Psoas muscle (tissue), 8 donors: ENCODE data around the gene ZEB1. TPM values are rescaled to one million over a fixed set of nuclear protein-coding genes. Genes with fewer than 3 reads are reported as not detected.

Experiments
- ATAC-seq, 4 donors: fragments of 200-7000 bp; cut with Tn5 transposase; one replicate each; pipeline ENCODE4 v1.9.1; 2020; ENCODE audit warnings: moderate library complexity in 3 of 4, mild to moderate bottlenecking in 2 of 4
- DNase-seq, 2 donors: peaks; one replicate each; pipeline ENCODE4 v3.0.0-alpha.2; 2020
- H3K27ac ChIP-seq: fragments of 200-600 bp; one replicate; pipeline ENCODE4 v1.8.0; 2022
- H3K27me3 ChIP-seq, 3 donors: fragments of 200-600 bp in 1 of 3; one replicate each; pipeline versions ENCODE4 v1.6.1 to v1.8.0; 2013 to 2022; ENCODE audit warnings: low read length in 2 of 3, mild to moderate bottlenecking in 2 of 3, moderate library complexity in 1 of 3; ENCODE audit not compliant: insufficient read depth in 3 of 3
- H3K36me3 ChIP-seq, 2 donors: fragments of 200-600 bp in 1 of 2; one replicate each; pipeline versions ENCODE4 v1.6.1 to v1.8.0; 2013 to 2022; ENCODE audit warnings: low read depth in 1 of 2, mild to moderate bottlenecking in 1 of 2, moderate library complexity in 1 of 2; ENCODE audit not compliant: insufficient read depth in 1 of 2
- H3K4me1 ChIP-seq: fragments of 200-600 bp; one replicate; pipeline ENCODE4 v1.8.0; 2022
- H3K4me3 ChIP-seq: fragments of 200-600 bp; one replicate; pipeline ENCODE4 v1.8.0; 2022; ENCODE audit warnings: mild to moderate bottlenecking
- H3K9me3 ChIP-seq: fragments of 200-600 bp; one replicate; pipeline ENCODE4 v1.8.0; 2022
- WGBS, 3 donors: extraction: QIAGEN DNeasy Blood & Tissue Kit; methylation state at CpG; one replicate each; pipeline versions ENCODE4 v1.1.6 to v1.1.7; 2013; 5-methylcytosine and 5-hydroxymethylcytosine counted together
- intact Hi-C, 2 donors: fragments of 100-400 bp; cut with DNase I; formaldehyde crosslinking; loops; one replicate each; pipeline versions ENCODE4 v1.11.0 to v1.14.2; 2022
- polyA plus RNA-seq, 3 donors: library from polyadenylated mRNA; stranded (reverse); fragments of 200-250 nt; gene quantifications; one replicate each; pipeline ENCODE4 v1.2.3, GENCODE V29; 2013
- total RNA-seq, 4 donors: library from RNA; stranded (reverse); fragmentation: NEBNext Ultra II Directional in 2 of 4; extraction: Animal tissue kit (Norgen Biotek cat#: 25700) in 2 of 4; gene quantifications; one replicate each; pipeline versions ENCODE4 v1.2.1 to v1.2.4, GENCODE V29; 2021 to 2023
- TF ChIP-seq, protein P1 (sequence below): fragments of 200-600 bp; IDR thresholded peaks from one replicate; pipeline ENCODE4 v1.8.0; 2022; ENCODE audit warnings: antibody characterized with exemption
- donor health status: healthy with polysubstance abuse.
- donor health status: DM: no; HTN: no; CAD: no; lungs with moderate emphysema.
- donor health status: Bipolar disorder and iron deficiency.
- donor health status: healthy.
- donor health status: DM: yes; HTN: yes; CAD: no.
- donor health status: DM: no; HTN: no; CAD: no.
- donor health status: DM: no; HTN: no; CAD: no.
- donor health status: DM: yes; HTN: yes; CAD: no.

Gene ZEB1
- total and polyA plus RNA-seq, 7 donors, result 18.7 to 99.8 (median 92.0) TPM

DNA sequence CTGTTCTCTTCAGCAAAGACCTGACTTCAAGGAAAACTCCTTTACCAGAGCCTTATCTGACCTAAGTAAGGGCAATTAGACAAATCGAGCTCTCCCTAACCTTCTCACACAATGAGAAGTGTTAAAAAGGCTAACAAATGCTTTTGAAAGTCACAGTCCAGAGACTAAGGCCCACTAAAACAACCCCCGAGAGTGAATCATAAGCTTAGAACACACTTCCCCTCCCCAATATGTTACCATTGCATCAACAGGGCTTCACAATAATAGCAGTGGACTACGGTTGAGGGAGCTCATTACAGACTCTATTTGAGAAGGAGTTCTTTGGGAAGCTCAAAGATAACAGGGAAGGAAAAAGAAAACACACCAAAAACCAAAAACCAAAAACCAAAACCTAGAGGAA is 28.6 kb upstream of the ZEB1 start:
- Histone ChIP-seq H3K36me3 (no peaks in the 10 kb centered on the region), H3K4me3 (no peak overlapping the region), H3K4me1 (no peaks in the 10 kb centered on the region), H3K27me3 (no peaks in the 10 kb centered on the region), H3K27ac (no peak overlapping the region), H3K9me3 (no peaks in the 10 kb centered on the region)
- TF ChIP-seq, protein P1, sequence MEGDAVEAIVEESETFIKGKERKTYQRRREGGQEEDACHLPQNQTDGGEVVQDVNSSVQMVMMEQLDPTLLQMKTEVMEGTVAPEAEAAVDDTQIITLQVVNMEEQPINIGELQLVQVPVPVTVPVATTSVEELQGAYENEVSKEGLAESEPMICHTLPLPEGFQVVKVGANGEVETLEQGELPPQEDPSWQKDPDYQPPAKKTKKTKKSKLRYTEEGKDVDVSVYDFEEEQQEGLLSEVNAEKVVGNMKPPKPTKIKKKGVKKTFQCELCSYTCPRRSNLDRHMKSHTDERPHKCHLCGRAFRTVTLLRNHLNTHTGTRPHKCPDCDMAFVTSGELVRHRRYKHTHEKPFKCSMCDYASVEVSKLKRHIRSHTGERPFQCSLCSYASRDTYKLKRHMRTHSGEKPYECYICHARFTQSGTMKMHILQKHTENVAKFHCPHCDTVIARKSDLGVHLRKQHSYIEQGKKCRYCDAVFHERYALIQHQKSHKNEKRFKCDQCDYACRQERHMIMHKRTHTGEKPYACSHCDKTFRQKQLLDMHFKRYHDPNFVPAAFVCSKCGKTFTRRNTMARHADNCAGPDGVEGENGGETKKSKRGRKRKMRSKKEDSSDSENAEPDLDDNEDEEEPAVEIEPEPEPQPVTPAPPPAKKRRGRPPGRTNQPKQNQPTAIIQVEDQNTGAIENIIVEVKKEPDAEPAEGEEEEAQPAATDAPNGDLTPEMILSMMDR, result no peak
- intact Hi-C loops, result no loop called here
- ATAC-seq (no peak), DNase-seq (no peak)
- WGBS, 3 donors, result 87 to 93% (median 88%) methylated on average over 3 of the region's 3 CpGs

DNA sequence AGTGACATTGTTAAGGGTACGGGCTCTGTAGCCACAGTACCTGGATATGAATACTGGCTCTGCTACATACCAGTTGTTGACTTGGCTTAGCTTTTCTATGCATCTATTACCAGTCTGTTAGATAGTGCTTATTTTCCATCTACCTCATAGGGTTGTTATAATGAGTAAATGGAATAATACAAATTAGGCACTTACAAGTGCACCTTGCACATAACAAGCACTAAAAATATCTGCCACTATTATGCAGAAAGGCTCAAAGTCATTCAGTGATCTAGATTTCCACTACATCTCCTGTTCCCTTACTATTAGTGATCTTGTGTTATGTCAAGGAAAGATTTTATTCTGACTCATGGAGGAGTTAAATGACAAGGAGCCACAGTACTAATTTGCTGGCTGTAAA is 27.9 kb upstream of the ZEB1 start:
- intact Hi-C loops, result no loop called here
- Histone ChIP-seq H3K36me3 (no peaks in the 10 kb centered on the region), H3K9me3 (peaks cover 6% of the 10 kb centered on the region), H3K27me3 (no peaks in the 10 kb centered on the region), H3K4me3 (no peak overlapping the region), H3K4me1 (no peaks in the 10 kb centered on the region), H3K27ac (no peak overlapping the region)
- TF ChIP-seq, protein P1, result no peak
- 93 to 100% (median 99%) methylated on average over 1 of the region's 1 CpG for WGBS, 3 donors
- ATAC-seq, result no peak
- DNase-seq, result no peak

DNA sequence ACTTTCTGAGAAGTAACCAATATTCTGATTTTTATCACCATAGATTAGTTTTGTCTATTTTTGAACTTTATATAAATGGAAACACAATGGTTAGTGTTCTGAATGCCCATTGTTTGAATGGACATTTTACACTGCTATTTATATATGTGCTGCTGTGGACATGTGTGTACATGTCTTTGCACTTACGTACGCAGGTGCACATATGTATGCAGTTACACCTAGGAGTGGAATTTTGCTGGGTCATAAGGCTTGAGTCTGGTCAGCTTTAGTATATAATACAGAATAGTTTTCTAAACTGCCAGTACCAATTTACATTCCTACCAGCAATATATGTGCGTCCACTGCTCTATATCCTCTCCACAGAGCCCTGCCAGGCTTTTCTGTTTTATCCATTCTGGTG is 24.5 kb upstream of the ZEB1 start:
- TF ChIP-seq, protein P1, result no peak
- ATAC-seq (no peak), DNase-seq (no peak)
- 97 to 98% (median 97%) methylated on average over 3 of the region's 3 CpGs for WGBS, 3 donors
- no peaks in the 10 kb centered on the region for H3K36me3 ChIP-seq
- no peak overlapping the region for H3K27ac ChIP-seq
- H3K4me3 ChIP-seq, result no peak overlapping the region
- H3K9me3 ChIP-seq, result peaks cover 6% of the 10 kb centered on the region
- intact Hi-C loops, result no loop called here
- no peaks in the 10 kb centered on the region for H3K27me3 ChIP-seq
- no peaks in the 10 kb centered on the region for H3K4me1 ChIP-seq

- no peaks in the 10 kb centered on the region for H3K4me1 ChIP-seq
- no peaks in the 10 kb centered on the region for H3K36me3 ChIP-seq
- TF ChIP-seq, protein P1, result no peak
- ATAC-seq (no peak), DNase-seq (no peak)
- H3K9me3 ChIP-seq, result peaks cover 6% of the 10 kb centered on the region
- H3K27ac ChIP-seq, result no peak overlapping the region
- H3K27me3 ChIP-seq, result no peaks in the 10 kb centered on the region
- intact Hi-C loops, result no loop called here
- no peak overlapping the region for H3K4me3 ChIP-seq
- 86 to 95% (median 88%) methylated on average over 1 of the region's 1 CpG for WGBS, 3 donors
These were observed 22.3 kb upstream of the ZEB1 start for GRCh38 chr10:31296754-31297153.

DNA sequence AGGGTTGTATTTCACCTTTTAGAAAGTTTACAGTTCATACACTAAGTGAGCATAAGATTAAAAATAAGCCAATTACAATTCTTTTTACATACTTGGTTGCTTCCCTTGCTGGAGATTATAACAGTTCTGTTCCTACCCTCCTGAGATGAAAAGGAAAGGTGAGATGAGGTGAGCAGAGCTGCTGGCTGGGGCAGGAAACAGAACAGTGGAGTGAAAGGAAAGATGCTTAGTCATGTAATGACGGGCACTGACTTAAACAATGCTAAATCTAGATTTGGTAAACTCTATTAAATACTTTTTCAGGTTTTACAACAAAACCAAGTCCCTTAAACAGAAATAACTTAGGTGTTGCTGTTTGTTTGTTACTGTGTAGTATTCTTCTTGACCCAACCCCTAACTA is 19.9 kb upstream of the ZEB1 start:
- Histone ChIP-seq H3K36me3 (no peaks in the 10 kb centered on the region), H3K4me3 (no peak overlapping the region), H3K9me3 (peaks cover 6% of the 10 kb centered on the region), H3K27ac (no peak overlapping the region), H3K4me1 (no peaks in the 10 kb centered on the region), H3K27me3 (no peaks in the 10 kb centered on the region)
- TF ChIP-seq, protein P1, result no peak
- WGBS, 3 donors, result 23 to 42% (median 35%) methylated on average over 1 of the region's 1 CpG
- intact Hi-C loops, result no loop called here
- ATAC-seq (no peak), DNase-seq (no peak)
